ENCODE results near the gene TSBP1.
"Not testable (repeated sequence)": the region's sequence is repeated elsewhere in the genome, so short reads cannot be mapped to it uniquely, and the experiment has no call there.

The TSBP1 gene

GRCh38 chr6:32317541-32317940 lies 54.2 kb downstream of the TSBP1 start:
- Histone ChIP-seq H3K4me1 (ENCODE audit: control insufficient read depth, insufficient read depth, low read length) (no peaks in the 10 kb centered on the region), H3K4me3 (ENCODE audit: low read length) (no peak overlapping the region), H3K27me3 (ENCODE audit: control insufficient read depth, insufficient read depth, low read length) (peaks cover 20% of the 10 kb centered on the region), H3K9me3 (replicated peaks; ENCODE audit: low read length) (no peaks in the 10 kb centered on the region), H3K9ac (ENCODE audit: low read depth, low read length) (no peak overlapping the region), H3K4me2 (ENCODE audit: low read length) (no peak overlapping the region), H3K36me3 (ENCODE audit: insufficient read depth, low read length) (no peaks in the 10 kb centered on the region)

- Histone ChIP-seq H3K9me3 (replicated peaks; ENCODE audit: low read length) (no peaks in the 10 kb centered on the region), H3K4me2 (ENCODE audit: low read length) (no peak overlapping the region), H3K36me3 (ENCODE audit: insufficient read depth, low read length) (no peaks in the 10 kb centered on the region), H3K27me3 (ENCODE audit: control insufficient read depth, insufficient read depth, low read length) (peaks cover 39% of the 10 kb centered on the region), H3K4me3 (ENCODE audit: low read length) (no peak overlapping the region), H3K9ac (ENCODE audit: low read depth, low read length) (no peak overlapping the region), H3K4me1 (ENCODE audit: control insufficient read depth, insufficient read depth, low read length) (no peaks in the 10 kb centered on the region)
Observed at GRCh38 chr6:32313964-32314363, 57.7 kb downstream of the TSBP1 start.

- Histone ChIP-seq H3K27me3 (ENCODE audit: control insufficient read depth, insufficient read depth, low read length) (peaks cover 6% of the 10 kb centered on the region), H3K9me3 (replicated peaks; ENCODE audit: low read length) (no peaks in the 10 kb centered on the region), H3K4me1 (ENCODE audit: control insufficient read depth, insufficient read depth, low read length) (peaks cover 6% of the 10 kb centered on the region), H3K36me3 (ENCODE audit: insufficient read depth, low read length) (no peaks in the 10 kb centered on the region), H3K4me2 (ENCODE audit: low read length) (no peak overlapping the region), H3K4me3 (ENCODE audit: low read length) (no peak overlapping the region), H3K9ac (ENCODE audit: low read depth, low read length) (no peak overlapping the region)
Observed at GRCh38 chr6:32298632-32299336, 72.9 kb downstream of the TSBP1 start.

- not testable (repeated sequence) for H3K9me3 ChIP-seq (replicated peaks; ENCODE audit: low read length); H3K4me3 ChIP-seq (ENCODE audit: low read length); H3K4me2 ChIP-seq (ENCODE audit: low read length); H3K9ac ChIP-seq (ENCODE audit: low read depth, low read length); H3K36me3 ChIP-seq (ENCODE audit: insufficient read depth, low read length); H3K4me1 ChIP-seq (ENCODE audit: control insufficient read depth, insufficient read depth, low read length)
- H3K27me3 ChIP-seq (ENCODE audit: control insufficient read depth, insufficient read depth, low read length), result peaks cover 22% of the 10 kb centered on the region
Observed at GRCh38 chr6:32294980-32295379, 76.7 kb downstream of the TSBP1 start.

- Histone ChIP-seq H3K9me3 (replicated peaks; ENCODE audit: low read length) (no peaks in the 10 kb centered on the region), H3K4me1 (ENCODE audit: control insufficient read depth, insufficient read depth, low read length) (peaks cover 6% of the 10 kb centered on the region), H3K9ac (ENCODE audit: low read depth, low read length) (no peak overlapping the region), H3K4me2 (ENCODE audit: low read length) (no peak overlapping the region), H3K27me3 (ENCODE audit: control insufficient read depth, insufficient read depth, low read length) (peaks cover 25% of the 10 kb centered on the region), H3K4me3 (ENCODE audit: low read length) (no peak overlapping the region), H3K36me3 (ENCODE audit: insufficient read depth, low read length) (no peaks in the 10 kb centered on the region)
Observed at GRCh38 chr6:32294566-32294965, 77.1 kb downstream of the TSBP1 start.

GRCh38 chr6:32293695-32294094 lies 78.0 kb downstream of the TSBP1 start:
- Histone ChIP-seq H3K4me1 (ENCODE audit: control insufficient read depth, insufficient read depth, low read length) (peaks cover 3% of the 10 kb centered on the region), H3K9ac (ENCODE audit: low read depth, low read length) (no peak overlapping the region), H3K36me3 (ENCODE audit: insufficient read depth, low read length) (no peaks in the 10 kb centered on the region), H3K4me2 (ENCODE audit: low read length) (no peak overlapping the region), H3K9me3 (replicated peaks; ENCODE audit: low read length) (no peaks in the 10 kb centered on the region), H3K27me3 (ENCODE audit: control insufficient read depth, insufficient read depth, low read length) (peaks cover 30% of the 10 kb centered on the region), H3K4me3 (ENCODE audit: low read length) (no peak overlapping the region)

GRCh38 chr6:32291543-32291942 lies 80.2 kb downstream of the TSBP1 start:
- peaks cover 37% of the 10 kb centered on the region for H3K27me3 ChIP-seq (ENCODE audit: control insufficient read depth, insufficient read depth, low read length)
- no peaks in the 10 kb centered on the region for H3K4me1 ChIP-seq (ENCODE audit: control insufficient read depth, insufficient read depth, low read length)
- no peaks in the 10 kb centered on the region for H3K9me3 ChIP-seq (replicated peaks; ENCODE audit: low read length)
- no peak overlapping the region for H3K4me3 ChIP-seq (ENCODE audit: low read length)
- no peak overlapping the region for H3K9ac ChIP-seq (ENCODE audit: low read depth, low read length)
- no peaks in the 10 kb centered on the region for H3K36me3 ChIP-seq (ENCODE audit: insufficient read depth, low read length)
- no peak overlapping the region for H3K4me2 ChIP-seq (ENCODE audit: low read length)

DNA sequence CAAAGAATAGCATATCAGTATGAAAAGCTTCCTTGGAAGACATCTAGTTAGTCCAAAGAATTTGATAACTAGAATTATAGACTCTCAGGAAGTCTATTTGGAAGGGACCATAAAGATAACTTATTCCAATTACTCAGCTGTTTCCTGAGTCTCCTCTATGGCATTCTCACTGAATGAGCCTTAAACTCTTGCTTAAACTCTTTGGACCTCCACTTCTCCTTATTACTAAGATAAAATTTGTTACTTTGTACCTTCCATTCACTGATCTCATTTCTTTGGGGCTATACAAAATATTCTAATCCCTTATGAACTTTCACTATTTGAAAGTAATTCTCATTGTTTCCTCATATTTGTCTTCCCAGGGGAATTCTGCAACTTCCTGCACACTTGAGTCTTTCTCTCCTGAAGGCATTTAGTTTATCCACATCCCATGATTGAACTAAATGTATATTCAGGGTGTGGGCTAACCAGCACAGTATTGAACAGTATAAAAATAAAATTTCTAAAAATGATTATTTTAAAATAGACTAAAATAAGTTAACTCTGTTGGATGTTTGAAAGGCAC lies 80.7 kb downstream of the TSBP1 start:
- no peak overlapping the region for H3K4me3 ChIP-seq (ENCODE audit: low read length)
- H3K27me3 ChIP-seq (ENCODE audit: control insufficient read depth, insufficient read depth, low read length), result peaks cover 37% of the 10 kb centered on the region
- no peaks in the 10 kb centered on the region for H3K9me3 ChIP-seq (replicated peaks; ENCODE audit: low read length)
- no peaks in the 10 kb centered on the region for H3K36me3 ChIP-seq (ENCODE audit: insufficient read depth, low read length)
- no peaks in the 10 kb centered on the region for H3K4me1 ChIP-seq (ENCODE audit: control insufficient read depth, insufficient read depth, low read length)
- H3K4me2 ChIP-seq (ENCODE audit: low read length), result no peak overlapping the region
- no peak overlapping the region for H3K9ac ChIP-seq (ENCODE audit: low read depth, low read length)

DNA sequence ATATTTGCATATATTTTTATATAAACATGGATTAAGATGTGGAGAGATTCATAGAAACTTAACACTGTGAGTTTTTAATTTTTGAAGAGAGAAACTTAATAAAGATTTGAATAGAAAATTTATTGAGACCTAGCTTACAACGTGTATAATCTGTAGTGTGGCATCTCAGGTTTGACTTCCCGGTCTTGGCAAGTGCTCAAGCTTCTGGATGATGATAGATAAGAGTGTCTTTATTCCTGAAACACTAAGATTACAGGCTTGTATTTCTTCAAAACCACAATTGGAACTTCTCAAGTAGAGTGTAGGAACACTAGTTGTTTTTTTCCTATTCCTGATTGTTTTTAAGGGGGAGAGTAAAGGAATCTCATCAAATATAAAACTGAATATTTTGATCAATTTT lies 83.3 kb downstream of the TSBP1 start:
- Histone ChIP-seq H3K27me3 (ENCODE audit: control insufficient read depth, insufficient read depth, low read length) (peaks cover 35% of the 10 kb centered on the region), H3K36me3 (ENCODE audit: insufficient read depth, low read length) (no peaks in the 10 kb centered on the region)

GRCh38 chr6:32273801-32274577 lies 97.7 kb downstream of the TSBP1 start:
- H3K27me3 ChIP-seq (ENCODE audit: control insufficient read depth, insufficient read depth, low read length); H3K4me1 ChIP-seq (ENCODE audit: control insufficient read depth, insufficient read depth, low read length); H3K4me3 ChIP-seq (ENCODE audit: low read length); H3K9me3 ChIP-seq (replicated peaks; ENCODE audit: low read length); H3K4me2 ChIP-seq (ENCODE audit: low read length); H3K36me3 ChIP-seq (ENCODE audit: insufficient read depth, low read length); H3K9ac ChIP-seq (ENCODE audit: low read depth, low read length): not testable (repeated sequence)

More for the DNA sequence above, 83.3 kb downstream of the TSBP1 start:
- Histone ChIP-seq H3K4me1 (ENCODE audit: control insufficient read depth, insufficient read depth, low read length) (no peaks in the 10 kb centered on the region), H3K4me2 (ENCODE audit: low read length) (no peak overlapping the region), H3K4me3 (ENCODE audit: low read length) (no peak overlapping the region), H3K9ac (ENCODE audit: low read depth, low read length) (no peak overlapping the region), H3K9me3 (replicated peaks; ENCODE audit: low read length) (no peaks in the 10 kb centered on the region)

- Histone ChIP-seq H3K4me1 (ENCODE audit: control insufficient read depth, insufficient read depth, low read length) (no peaks in the 10 kb centered on the region), H3K4me2 (ENCODE audit: low read length) (no peak overlapping the region), H3K36me3 (ENCODE audit: insufficient read depth, low read length) (no peaks in the 10 kb centered on the region), H3K9me3 (replicated peaks; ENCODE audit: low read length) (no peaks in the 10 kb centered on the region), H3K27me3 (ENCODE audit: control insufficient read depth, insufficient read depth, low read length) (peaks cover 9% of the 10 kb centered on the region), H3K9ac (ENCODE audit: low read depth, low read length) (no peak overlapping the region), H3K4me3 (ENCODE audit: low read length) (no peak overlapping the region)
Observed at GRCh38 chr6:32271429-32271828, 100.3 kb downstream of the TSBP1 start.
